AG04450 (cell line): ENCODE data around the gene B3GALT5. TPM values are rescaled to one million over a fixed set of nuclear protein-coding genes. Genes with fewer than 3 reads are reported as not detected.

Source experiments
- CTCF ChIA-PET: fragments of 300-600, 350-600 bp; formaldehyde crosslinking; extraction: SDS; loops from one replicate; lab custom pipeline; 2022; ENCODE audit warnings: antibody characterized with exemption, inconsistent platforms; lab: Charles Lee
- POLR2A ChIA-PET: fragments of 350-600 bp; formaldehyde crosslinking; extraction: SDS; loops from one replicate; lab custom pipeline; 2021; ENCODE audit warnings: antibody characterized with exemption, inconsistent platforms; lab: Yijun Ruan, JAX
- DNase-seq: peaks from one replicate; pipeline ENCODE4 v3.0.0-alpha.2; 2011; ENCODE audit warnings: low read depth, low spot score
- H3K27ac ChIP-seq: one replicate; pipeline ENCODE4 v1.5.1; 2012; ENCODE audit warnings: low read depth, low read length, control low read depth
- H3K27me3 ChIP-seq: one replicate; pipeline ENCODE4 v1.6.0; 2012; ENCODE audit warnings: low read length; ENCODE audit not compliant: control insufficient read depth, insufficient read depth
- H3K4me3 ChIP-seq: 2 replicates; pipeline ENCODE4 v1.5.1; 2011; ENCODE audit warnings: mild to moderate bottlenecking, low read depth, low read length, control low read depth
- H3K9me3 ChIP-seq: 2 replicates; pipeline ENCODE4 v1.5.1; 2012; ENCODE audit warnings: low read length; ENCODE audit not compliant: control insufficient read depth, insufficient read depth
- polyA plus RNA-seq: library from polyadenylated mRNA; depleted of rRNA; stranded (reverse); fragments of >200 nt; gene quantifications from 2 replicates; pipeline ENCODE4 v1.2.3, GENCODE V29; 2011
- TF ChIP-seq, protein P1 (sequence below): IDR thresholded peaks from 2 replicates; pipeline ENCODE4 v1.5.1; 2011; ENCODE audit warnings: low read depth, low read length, control low read depth, inconsistent platforms

The B3GALT5 gene
- polyA plus RNA-seq, 1 experiment = 0.05 TPM

DNA sequence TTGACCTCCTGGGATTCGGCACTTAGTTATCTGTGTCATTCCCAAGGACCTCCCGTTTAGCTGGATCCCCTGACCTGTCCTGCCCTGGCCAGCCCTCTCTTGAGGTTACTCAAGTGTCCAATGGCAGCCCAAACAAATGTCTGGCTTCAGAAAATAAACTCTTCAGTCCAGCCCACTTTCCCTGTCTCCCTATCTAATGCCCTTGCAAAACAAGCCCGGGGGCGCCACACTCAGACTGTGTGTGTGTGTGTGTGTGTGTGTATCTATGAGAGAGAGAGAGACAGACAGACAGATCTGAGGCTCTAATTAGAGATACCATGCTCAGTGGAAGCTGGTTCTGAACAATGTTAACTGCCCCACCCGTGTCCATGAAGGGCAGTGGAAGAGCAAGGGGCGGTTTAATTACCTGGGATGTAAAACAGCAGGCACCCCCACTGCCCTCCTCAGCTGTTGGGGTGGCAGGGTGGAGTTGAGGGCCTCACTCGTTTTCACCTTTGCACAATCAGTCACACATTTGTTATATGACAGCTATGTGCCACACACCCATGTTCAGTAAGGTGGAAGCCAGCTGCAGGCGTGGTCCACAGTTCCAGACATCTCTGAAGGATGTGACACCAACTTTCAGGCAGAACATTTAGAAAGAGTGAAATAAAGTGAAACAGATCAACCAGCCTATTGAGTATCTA, 57.4 kb downstream of the B3GALT5 start:
- DNase-seq = no peak
- Histone ChIP-seq H3K9me3 (no peaks in the 10 kb centered on the region; the same call in 1 of the 2 replicates), H3K27ac (no peak overlapping the region), H3K27me3 (no peaks in the 10 kb centered on the region), H3K4me3 (no peak overlapping the region)
- TF ChIP-seq, protein P1, sequence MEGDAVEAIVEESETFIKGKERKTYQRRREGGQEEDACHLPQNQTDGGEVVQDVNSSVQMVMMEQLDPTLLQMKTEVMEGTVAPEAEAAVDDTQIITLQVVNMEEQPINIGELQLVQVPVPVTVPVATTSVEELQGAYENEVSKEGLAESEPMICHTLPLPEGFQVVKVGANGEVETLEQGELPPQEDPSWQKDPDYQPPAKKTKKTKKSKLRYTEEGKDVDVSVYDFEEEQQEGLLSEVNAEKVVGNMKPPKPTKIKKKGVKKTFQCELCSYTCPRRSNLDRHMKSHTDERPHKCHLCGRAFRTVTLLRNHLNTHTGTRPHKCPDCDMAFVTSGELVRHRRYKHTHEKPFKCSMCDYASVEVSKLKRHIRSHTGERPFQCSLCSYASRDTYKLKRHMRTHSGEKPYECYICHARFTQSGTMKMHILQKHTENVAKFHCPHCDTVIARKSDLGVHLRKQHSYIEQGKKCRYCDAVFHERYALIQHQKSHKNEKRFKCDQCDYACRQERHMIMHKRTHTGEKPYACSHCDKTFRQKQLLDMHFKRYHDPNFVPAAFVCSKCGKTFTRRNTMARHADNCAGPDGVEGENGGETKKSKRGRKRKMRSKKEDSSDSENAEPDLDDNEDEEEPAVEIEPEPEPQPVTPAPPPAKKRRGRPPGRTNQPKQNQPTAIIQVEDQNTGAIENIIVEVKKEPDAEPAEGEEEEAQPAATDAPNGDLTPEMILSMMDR = no peak
- CTCF ChIA-PET = no interaction called here
- POLR2A ChIA-PET = no interaction called here

- TF ChIP-seq, protein P1 = no peak
- Histone ChIP-seq H3K9me3 (no peaks in the 10 kb centered on the region; the same call in 1 of the 2 replicates), H3K27ac (no peak overlapping the region), H3K27me3 (no peaks in the 10 kb centered on the region), H3K4me3 (no peak overlapping the region)
- no peak for DNase-seq
- ChIA-PET CTCF (no interaction called here), POLR2A (no interaction called here)
Observed at GRCh38 chr21:39670701-39671100, 58.0 kb downstream of the B3GALT5 start.

DNA sequence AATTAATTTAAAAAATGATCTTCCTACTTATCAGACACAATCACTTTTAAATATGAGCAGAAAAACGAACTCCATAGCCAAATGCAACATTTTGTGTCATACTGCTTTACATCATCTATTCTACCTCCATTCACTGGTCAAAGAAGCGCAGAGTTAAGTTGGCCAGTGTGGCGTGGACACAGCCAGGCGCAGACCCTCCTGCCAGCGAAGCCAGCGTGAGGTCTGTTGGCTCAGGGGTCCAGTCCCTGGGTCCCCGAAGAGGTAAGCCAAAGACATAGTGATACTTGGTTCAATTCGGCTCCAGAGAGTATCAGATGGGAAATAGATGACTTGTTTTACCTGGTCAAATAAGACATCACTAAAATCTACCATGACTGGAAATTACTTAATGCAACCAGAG, 59.2 kb downstream of the B3GALT5 start:
- DNase-seq = no peak
- ChIA-PET CTCF (no interaction called here), POLR2A (no interaction called here)
- Histone ChIP-seq H3K9me3 (no peaks in the 10 kb centered on the region; the same call in 1 of the 2 replicates), H3K27ac (no peak overlapping the region), H3K4me3 (no peak overlapping the region), H3K27me3 (no peaks in the 10 kb centered on the region)
- TF ChIP-seq, protein P1 = no peak

DNA sequence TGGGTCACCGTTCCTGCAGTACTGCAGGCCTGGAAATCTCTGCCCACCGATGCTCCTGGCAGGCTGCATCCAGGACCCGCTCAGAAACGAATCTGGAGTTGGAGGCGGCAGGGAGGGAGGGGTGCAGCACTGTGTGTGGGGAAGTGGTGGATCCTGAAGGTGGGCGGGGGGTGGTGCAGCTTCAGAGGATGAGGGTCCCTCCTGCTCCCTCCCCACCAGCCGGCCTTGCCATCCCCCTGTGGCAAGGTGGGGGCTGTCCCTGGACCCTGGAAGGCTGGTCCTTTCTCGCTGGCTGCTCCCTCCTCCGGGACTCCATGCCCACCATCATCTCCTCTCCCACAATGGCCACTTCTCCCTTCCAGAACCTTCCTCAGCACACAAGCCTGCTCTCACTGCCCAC, 60.4 kb downstream of the B3GALT5 start:
- POLR2A ChIA-PET = no interaction called here

GRCh38 chr21:39673736-39674135, 61.0 kb downstream of the B3GALT5 start:
- POLR2A ChIA-PET = no interaction called here
- Histone ChIP-seq H3K27ac (no peak overlapping the region), H3K27me3 (no peaks in the 10 kb centered on the region), H3K9me3 (no peaks in the 10 kb centered on the region; the same call in 1 of the 2 replicates), H3K4me3 (no peak overlapping the region)
- DNase-seq = no peak
- TF ChIP-seq, protein P1 = no peak
- CTCF ChIA-PET = no interaction called here

More for the DNA sequence above, 60.4 kb downstream of the B3GALT5 start:
- no peak for DNase-seq
- H3K27me3 ChIP-seq = no peaks in the 10 kb centered on the region
- H3K4me3 ChIP-seq = no peak overlapping the region
- H3K9me3 ChIP-seq = no peaks in the 10 kb centered on the region; the same call in 1 of the 2 replicates
- CTCF ChIA-PET = no interaction called here
- TF ChIP-seq, protein P1 = no peak
- no peak overlapping the region for H3K27ac ChIP-seq
